H1 (cell line): Measurements from ENCODE around the gene ZNF622.

Source experiments
- EP300 ChIP-seq, 2 experiments: IDR thresholded peaks; 1 replicate in 1 of 2; 2 replicates in 1 of 2; pipeline ENCODE4 v1.6.1; 2011 to 2012; ENCODE audit warnings: low read depth in 2 of 2, low read length in 2 of 2, mild to moderate bottlenecking in 2 of 2, borderline replicate concordance in 1 of 2, inconsistent platforms in 1 of 2, moderate library complexity in 1 of 2
- KDM1A ChIP-seq: fragments of 200-600, 300-600 bp; sonication (generic); IDR thresholded peaks from 2 replicates; pipeline ENCODE4 v1.7.1; 2016; ENCODE audit warnings: mild to moderate bottlenecking, low read length, borderline replicate concordance
- SRF ChIP-seq: IDR thresholded peaks from 2 replicates; pipeline ENCODE4 v1.6.1; 2011; ENCODE audit warnings: mild to moderate bottlenecking, low read depth, low read length, moderate library complexity

DNA sequence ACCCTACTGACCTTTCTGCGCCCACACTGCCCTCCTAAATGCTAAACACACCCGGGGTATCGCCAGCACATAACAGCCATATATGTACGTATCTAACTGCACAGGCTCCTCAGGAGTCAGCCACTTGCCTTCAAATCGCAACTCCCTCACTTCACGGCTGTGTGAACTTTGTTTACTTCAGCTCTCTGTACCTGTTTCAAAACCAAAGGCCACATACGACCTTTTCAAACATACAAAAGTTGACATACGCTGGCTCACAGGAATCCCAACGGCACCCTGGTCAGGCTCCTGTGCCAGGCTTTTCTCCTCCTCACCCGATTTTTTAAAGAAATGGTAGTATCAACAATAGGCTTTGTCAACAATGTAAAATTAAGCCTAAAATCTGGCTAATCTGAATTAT, 39.0 kb upstream of the ZNF622 start:
- TF ChIP-seq SRF, result no peak
- no peak for TF ChIP-seq EP300 (IDR thresholded peaks at IDR 0.05; ENCODE audit: borderline replicate concordance in 1 of 2, low read depth in 2 of 2, low read length in 2 of 2)
- no peak for TF ChIP-seq KDM1A
